Mononuclear cell (primary cell): ENCODE measurements around the gene UBE2D2. TPM values are rescaled to one million over a fixed set of nuclear protein-coding genes. Genes with fewer than 3 reads are reported as not detected.
"Not testable (repeated sequence)": the region's sequence is repeated elsewhere in the genome, so short reads cannot be mapped to it uniquely, and the experiment has no call there.

Experiments used
- H3K27me3 ChIP-seq: 2 replicates; pipeline ENCODE4 v1.6.0; 2011; ENCODE audit warnings: low read length, control low read depth; ENCODE audit not compliant: insufficient read depth
- H3K4me1 ChIP-seq: 2 replicates; pipeline ENCODE4 v1.5.1; 2011; ENCODE audit warnings: mild to moderate bottlenecking, low read length, control low read depth; ENCODE audit not compliant: insufficient read depth
- H3K4me3 ChIP-seq: 2 replicates; pipeline ENCODE4 v1.5.1; 2011; ENCODE audit warnings: mild to moderate bottlenecking, low read length, moderate library complexity
- H3K9me3 ChIP-seq: 2 replicates; pipeline ENCODE4 v1.5.1; 2011; ENCODE audit warnings: low read depth, mild to moderate bottlenecking, control low read depth, low read length
- total RNA-seq: library from RNA; depleted of rRNA; stranded (reverse); fragments of >200 nt; gene quantifications from one replicate; pipeline ENCODE4 v1.2.3, GENCODE V29; 2012

UBE2D2 gene
- total RNA-seq, 1 donor, result 81.5 TPM

DNA sequence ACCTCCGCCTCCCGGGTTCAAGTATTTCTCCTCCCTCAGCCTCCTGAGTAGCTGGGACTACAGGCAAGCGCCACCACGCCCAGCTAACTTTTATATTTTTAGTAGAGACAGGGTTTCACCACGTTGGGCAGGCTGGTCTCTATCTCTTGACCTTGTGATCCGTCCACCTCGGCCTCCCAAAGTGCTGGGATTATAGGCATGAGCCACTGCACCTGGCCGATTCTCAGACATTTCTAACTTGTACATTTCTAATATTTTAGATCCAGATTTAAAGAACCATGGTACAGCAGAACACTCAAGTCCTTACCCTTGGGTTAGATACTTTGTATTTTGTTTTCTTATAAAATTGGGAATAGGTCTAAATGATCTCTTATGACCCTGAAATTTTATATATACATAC lies 31.9 kb downstream of the UBE2D2 start:
- H3K4me3 ChIP-seq, result not testable (repeated sequence)

GRCh38 chr5:139593716-139594319 lies 32.7 kb downstream of the UBE2D2 start:
- Histone ChIP-seq H3K9me3 (no peaks in the 10 kb centered on the region), H3K4me1 (peaks cover 32% of the 10 kb centered on the region), H3K4me3 (no peak overlapping the region), H3K27me3 (no peaks in the 10 kb centered on the region)

More for the DNA sequence above, 31.9 kb downstream of the UBE2D2 start:
- H3K4me1 ChIP-seq, result peaks cover 36% of the 10 kb centered on the region
- H3K27me3 ChIP-seq, H3K9me3 ChIP-seq: not testable (repeated sequence)

DNA sequence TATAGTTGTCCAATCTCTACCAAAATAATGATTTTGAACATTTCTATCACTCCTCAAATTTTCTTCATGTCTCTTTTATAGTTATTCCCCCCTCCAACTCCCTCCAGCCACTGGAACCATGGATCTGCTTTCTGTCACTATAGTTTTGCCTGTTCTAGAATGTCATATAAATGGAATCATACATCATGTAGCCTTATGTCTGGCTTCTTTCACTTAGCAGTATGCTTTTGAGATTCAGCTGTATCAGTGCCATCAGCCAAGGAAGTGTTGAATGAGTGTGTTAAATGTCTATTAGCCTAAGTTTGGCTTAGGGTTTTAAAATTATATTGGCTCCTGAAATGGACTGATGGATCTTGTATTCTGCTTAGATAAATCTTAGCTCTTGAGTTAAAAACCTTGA lies 36.0 kb downstream of the UBE2D2 start:
- Histone ChIP-seq H3K4me3 (no peak overlapping the region), H3K4me1 (peaks cover 9% of the 10 kb centered on the region), H3K9me3 (no peaks in the 10 kb centered on the region), H3K27me3 (no peaks in the 10 kb centered on the region)

GRCh38 chr5:139598601-139598965 lies 37.4 kb downstream of the UBE2D2 start:
- H3K4me3 ChIP-seq, result not testable (repeated sequence)

DNA sequence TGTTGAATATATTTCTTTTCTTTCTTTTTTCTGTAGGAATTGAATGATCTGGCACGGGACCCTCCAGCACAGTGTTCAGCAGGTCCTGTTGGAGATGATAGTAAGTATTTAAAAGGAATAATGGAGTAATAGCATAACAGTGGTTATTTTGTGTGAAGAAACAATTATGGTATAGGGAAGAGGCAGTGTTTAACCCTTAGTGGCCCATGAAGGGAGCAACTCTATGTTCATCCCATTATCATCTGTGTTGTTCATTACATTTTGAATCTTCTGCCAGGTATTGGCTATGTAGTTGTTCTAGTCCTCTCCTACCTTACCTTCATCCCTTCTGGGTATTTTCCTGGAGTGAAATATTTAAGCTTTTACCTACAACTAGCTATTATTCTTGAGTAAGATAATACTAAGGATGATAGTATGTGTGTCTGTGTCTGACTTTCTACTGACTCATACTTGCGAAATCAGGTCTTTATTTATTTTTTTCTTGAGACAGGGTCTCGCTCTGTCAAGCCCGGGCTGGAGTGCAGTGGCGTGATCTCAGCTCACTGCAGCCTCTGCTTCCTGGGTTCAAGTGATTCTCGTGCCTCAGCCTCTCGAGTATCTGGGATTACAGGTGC lies 39.3 kb downstream of the UBE2D2 start:
- no peak overlapping the region for H3K4me3 ChIP-seq
- H3K4me1 ChIP-seq, result no peaks in the 10 kb centered on the region
- no peaks in the 10 kb centered on the region for H3K27me3 ChIP-seq
- no peaks in the 10 kb centered on the region for H3K9me3 ChIP-seq

More at GRCh38 chr5:139598601-139598965, 37.4 kb downstream of the UBE2D2 start:
- not testable (repeated sequence) for H3K27me3 ChIP-seq, H3K4me1 ChIP-seq, H3K9me3 ChIP-seq

- H3K4me3 ChIP-seq, result no peak overlapping the region
- peaks cover 3% of the 10 kb centered on the region for H3K4me1 ChIP-seq
- H3K9me3 ChIP-seq, result no peaks in the 10 kb centered on the region
- H3K27me3 ChIP-seq, result no peaks in the 10 kb centered on the region
These were observed 40.3 kb downstream of the UBE2D2 start for GRCh38 chr5:139601429-139601828.

DNA sequence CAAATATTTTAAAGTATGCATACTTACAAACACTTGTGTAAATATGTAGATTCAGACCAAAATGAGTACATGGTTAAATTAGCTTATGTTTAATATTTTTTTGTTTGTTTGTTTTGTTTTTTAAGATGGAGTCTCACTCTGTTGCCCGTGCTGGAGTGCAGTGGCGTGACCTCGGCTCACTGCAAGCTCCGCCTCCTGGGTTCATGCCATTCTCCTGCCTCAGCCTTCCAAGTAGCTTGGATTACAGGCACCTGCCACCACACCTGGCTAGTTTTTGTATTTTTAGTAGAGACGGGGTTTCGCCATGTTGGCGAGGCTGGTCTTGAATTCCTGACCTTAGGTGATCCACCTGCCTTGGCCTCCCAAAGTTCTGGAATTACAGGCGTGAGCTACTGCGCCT lies 40.8 kb downstream of the UBE2D2 start:
- H3K27me3 ChIP-seq, H3K4me1 ChIP-seq, H3K9me3 ChIP-seq, H3K4me3 ChIP-seq: not testable (repeated sequence)

DNA sequence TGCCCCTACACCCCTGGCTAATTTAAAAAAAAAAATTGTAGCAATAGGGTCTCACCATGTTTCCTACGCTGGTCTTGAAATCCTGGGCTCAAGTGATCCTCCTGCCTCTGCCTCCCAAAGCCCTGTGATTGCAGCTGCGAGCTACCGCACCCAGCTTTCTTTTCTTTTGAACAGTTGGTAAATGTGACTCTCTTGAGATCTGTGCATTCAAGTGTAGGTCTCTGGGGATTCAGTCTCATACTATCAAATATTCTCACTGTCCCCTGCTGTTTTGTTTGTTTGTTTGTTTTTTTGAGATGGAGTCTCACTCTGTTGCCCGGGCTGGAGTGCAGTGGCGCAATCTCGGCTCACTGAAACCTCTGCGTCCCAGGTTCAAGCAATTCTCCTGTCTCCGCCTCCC lies 44.7 kb downstream of the UBE2D2 start:
- no peaks in the 10 kb centered on the region for H3K27me3 ChIP-seq
- H3K4me3 ChIP-seq, result no peak overlapping the region
- H3K4me1 ChIP-seq, result peaks cover 7% of the 10 kb centered on the region
- H3K9me3 ChIP-seq, result no peaks in the 10 kb centered on the region

DNA sequence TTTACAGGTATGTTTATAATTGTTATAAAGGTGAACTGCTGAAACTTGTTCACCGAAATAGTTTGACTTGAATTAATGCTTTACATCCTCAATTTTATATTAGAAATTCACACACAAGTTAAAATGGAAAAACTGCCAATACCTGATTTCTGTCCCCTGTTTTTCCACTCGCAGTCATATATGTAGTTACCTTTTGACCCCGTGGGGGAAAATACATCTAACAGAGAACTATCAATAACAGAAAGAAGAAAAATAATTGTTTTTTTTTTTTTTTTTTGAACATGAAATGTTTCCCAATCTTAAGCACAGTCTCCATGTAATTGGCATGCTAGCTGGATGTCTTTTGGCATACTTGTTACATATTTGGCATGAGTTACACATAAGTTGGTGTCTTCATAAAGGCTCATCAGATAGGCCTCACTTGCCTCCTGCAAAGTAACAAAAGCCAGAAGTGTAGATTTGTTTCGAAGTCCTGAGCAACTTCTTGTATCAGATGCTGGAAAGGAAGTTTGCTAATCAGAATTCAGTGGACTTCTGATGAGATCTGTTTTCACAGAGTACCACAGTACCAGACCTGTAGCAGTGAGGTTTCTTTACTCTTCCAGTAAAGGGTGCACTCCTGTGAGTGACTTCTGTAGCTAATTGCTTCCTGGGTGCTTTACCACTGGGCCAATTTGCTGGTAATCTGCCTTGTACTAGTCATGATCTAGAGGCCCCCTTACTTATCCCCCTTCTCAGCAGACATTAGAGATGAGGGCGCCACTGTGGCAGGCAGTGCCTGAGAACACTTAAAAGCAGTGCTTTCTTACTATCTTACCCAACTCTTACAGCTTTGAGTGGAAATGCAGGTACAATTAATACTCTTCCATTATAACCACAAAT lies 50.8 kb downstream of the UBE2D2 start:
- no peaks in the 10 kb centered on the region for H3K9me3 ChIP-seq
- H3K4me3 ChIP-seq, result no peak overlapping the region
- H3K27me3 ChIP-seq, result no peaks in the 10 kb centered on the region
- peaks cover 4% of the 10 kb centered on the region for H3K4me1 ChIP-seq

DNA sequence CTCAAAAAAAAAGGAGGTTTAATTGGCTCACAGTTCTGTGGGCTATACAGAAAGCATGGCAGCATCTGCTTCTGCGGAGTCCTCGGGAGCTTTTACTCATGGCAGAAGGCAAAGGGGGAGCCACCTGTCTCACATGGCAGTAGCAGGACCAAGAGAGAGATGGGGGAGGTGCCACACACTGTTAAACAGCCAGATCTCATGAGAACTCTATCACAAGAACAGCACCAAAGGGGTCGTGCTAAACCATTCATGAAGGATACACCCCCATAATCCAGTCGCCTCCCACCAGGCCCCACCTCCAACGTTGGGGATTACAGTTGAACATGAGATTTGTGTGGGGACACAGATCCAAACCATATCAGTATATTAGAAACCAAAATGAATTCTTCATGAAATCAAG lies 58.7 kb downstream of the UBE2D2 start:
- Histone ChIP-seq H3K27me3 (no peaks in the 10 kb centered on the region), H3K4me3 (no peak overlapping the region), H3K9me3 (no peaks in the 10 kb centered on the region), H3K4me1 (no peaks in the 10 kb centered on the region)

GRCh38 chr5:139625398-139625797 lies 64.3 kb downstream of the UBE2D2 start:
- H3K27me3 ChIP-seq, H3K9me3 ChIP-seq: not testable (repeated sequence)

DNA sequence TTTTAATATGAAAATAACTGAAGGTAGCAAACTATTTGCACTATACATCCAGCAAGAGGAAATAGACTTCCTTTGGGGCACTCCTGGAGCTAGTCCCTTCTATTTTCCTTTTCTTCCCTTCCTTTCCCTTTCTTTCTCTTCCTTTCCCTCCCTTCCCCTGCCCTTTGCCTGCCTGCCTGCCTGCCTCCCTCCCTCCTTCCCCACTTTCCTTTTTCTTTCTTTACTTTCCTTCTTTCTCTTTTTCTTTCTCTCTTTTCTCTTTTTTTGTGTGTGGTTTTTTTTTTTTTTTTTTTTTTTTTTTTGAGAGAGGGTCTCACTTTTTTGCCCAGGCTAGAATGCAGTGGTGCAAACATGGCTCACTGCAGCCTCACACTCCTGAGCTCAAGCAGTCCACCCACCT lies 69.7 kb downstream of the UBE2D2 start:
- no peaks in the 10 kb centered on the region for H3K27me3 ChIP-seq
- no peaks in the 10 kb centered on the region for H3K9me3 ChIP-seq
- H3K4me3 ChIP-seq, result no peak overlapping the region
- peaks cover 23% of the 10 kb centered on the region for H3K4me1 ChIP-seq

More at GRCh38 chr5:139625398-139625797, 64.3 kb downstream of the UBE2D2 start:
- not testable (repeated sequence) for H3K4me3 ChIP-seq, H3K4me1 ChIP-seq

DNA sequence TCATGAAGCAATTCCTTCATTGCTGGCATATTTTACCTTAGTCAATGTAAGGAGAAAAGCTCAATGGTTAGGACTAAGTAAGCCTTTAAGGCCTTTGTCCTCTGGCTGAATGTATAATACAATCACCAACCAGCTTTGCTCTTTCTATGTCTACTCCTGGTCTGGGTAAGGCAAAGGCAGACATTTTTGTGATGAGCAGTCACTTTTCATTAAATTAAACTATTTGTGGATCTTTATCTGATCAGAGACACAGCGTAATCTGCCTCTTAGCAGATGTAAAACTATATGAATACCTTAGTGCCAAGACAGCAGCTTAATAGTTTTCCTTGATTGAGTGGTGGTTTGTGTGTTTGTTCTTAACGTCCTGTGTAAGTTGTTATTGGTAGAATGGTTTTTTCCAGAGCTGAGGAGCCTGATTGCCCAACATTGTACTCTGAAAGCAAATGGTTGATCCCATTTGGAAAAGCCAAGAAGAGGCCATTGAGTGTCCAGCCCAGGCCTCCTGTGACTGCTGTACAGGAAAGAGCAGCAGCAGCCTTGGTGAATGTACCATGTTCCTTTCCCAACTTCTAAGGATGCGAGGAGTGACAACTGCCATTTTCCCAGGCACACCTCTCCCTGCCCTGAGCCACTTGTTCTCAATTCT lies 70.5 kb downstream of the UBE2D2 start:
- Histone ChIP-seq H3K9me3 (no peaks in the 10 kb centered on the region), H3K4me3 (no peak overlapping the region), H3K4me1 (peaks cover 31% of the 10 kb centered on the region), H3K27me3 (no peaks in the 10 kb centered on the region)

DNA sequence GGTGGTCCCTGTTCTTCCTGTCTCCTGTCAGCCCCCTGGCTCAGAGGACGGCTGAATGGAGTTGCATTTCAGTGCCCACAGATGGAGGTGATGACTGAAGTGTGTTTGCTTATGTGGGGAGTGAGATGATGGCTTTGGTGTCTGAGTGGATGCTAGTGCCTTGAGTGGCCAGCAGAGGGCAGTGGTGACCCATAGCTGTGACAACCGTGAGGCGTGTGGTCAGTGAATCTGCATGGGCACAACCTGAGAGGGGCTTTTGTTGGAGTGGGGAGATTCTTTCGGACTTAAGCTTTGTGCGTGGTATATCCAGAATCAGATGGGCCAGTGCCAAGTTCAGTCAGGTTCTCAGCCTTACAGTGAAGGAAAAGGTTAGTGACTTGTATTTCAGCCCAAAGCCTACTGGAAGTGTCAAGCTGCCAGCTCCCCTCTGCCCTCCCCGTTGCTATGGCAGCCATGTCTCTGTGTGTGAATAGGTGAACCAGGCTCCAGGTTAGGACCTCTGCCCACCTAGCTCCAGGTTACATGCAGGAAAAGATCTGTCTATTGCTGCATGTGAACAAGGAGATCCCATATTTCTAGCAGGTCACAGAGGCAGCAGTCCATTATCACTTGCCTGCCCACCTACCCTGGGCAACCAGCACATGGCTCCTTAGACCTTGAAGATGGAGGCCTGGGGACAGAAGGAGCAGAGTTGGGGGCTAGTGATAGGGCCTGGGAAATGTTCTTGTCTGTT lies 72.3 kb downstream of the UBE2D2 start:
- Histone ChIP-seq H3K27me3 (no peaks in the 10 kb centered on the region), H3K4me3 (no peak overlapping the region), H3K9me3 (no peaks in the 10 kb centered on the region), H3K4me1 (peaks cover 49% of the 10 kb centered on the region)

DNA sequence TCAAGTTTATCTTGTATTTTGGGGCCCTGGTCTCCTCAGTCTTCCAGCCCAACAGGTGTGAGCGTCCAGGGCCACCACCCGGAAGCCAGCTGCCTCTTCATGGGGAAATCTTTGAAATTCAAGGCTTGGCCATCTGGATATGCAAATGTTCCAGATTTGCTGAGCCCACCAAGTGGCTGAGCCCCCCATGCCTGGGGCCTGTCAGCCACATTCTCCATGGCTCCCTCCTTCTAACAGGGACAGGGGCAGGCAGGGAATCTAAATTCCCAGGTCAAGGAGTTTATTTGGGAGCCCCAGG lies 72.8 kb downstream of the UBE2D2 start:
- Histone ChIP-seq H3K4me3 (no peak overlapping the region), H3K27me3 (no peaks in the 10 kb centered on the region), H3K4me1 (peaks cover 54% of the 10 kb centered on the region), H3K9me3 (no peaks in the 10 kb centered on the region)
